Stimulated activated CD8-positive, alpha-beta memory T cell treated with anti-CD3 and anti-CD28 coated beads, Interleukin-2, amount 100 ng/mL, for 48 hours (primary cell): ENCODE measurements around the gene TJAP1.
A peak's percentile ranks its signal among the peaks of the same experiment; 100 is the strongest.
"Not testable (repeated sequence)": the region's sequence is repeated elsewhere in the genome, so short reads cannot be mapped to it uniquely, and the experiment has no call there.

Experiments used
- DNase-seq, 2 donors: peaks; one replicate each; pipeline ENCODE4 v3.0.0-alpha.2; 2020; ENCODE audit warnings: low read depth in 2 of 2

The TJAP1 gene

GRCh38 chr6:43452896-43453295, 24.5 kb upstream of the TJAP1 start:
- DNase-seq: no peak

GRCh38 chr6:43453831-43454230, 23.5 kb upstream of the TJAP1 start:
- DNase-seq: no peak

GRCh38 chr6:43454290-43454695, 23.1 kb upstream of the TJAP1 start:
- DNase-seq: peak; percentile 63 to 65

- peak; percentile 8 to 9 for DNase-seq
Observed at GRCh38 chr6:43454696-43455530, 22.5 kb upstream of the TJAP1 start.

- peak; percentile 9 to 42 for DNase-seq
Observed at GRCh38 chr6:43455531-43456428, 21.6 kb upstream of the TJAP1 start, which contains the start of gene DLK2. TSS of gene DLK2 (minus strand) at chr6:43455548. CDS start at chr6:43454825, 723 bp downstream.

- no peak for DNase-seq
Observed at GRCh38 chr6:43457643-43458042, 19.7 kb upstream of the TJAP1 start.

- DNase-seq: not testable (repeated sequence)
Observed at GRCh38 chr6:43458154-43458553, 19.2 kb upstream of the TJAP1 start.

- no peak for DNase-seq
Observed at GRCh38 chr6:43459535-43459934, 17.8 kb upstream of the TJAP1 start.

GRCh38 chr6:43460032-43460431, 17.3 kb upstream of the TJAP1 start:
- DNase-seq: no peak

GRCh38 chr6:43461936-43462335, 15.4 kb upstream of the TJAP1 start:
- no peak for DNase-seq

GRCh38 chr6:43464337-43464736, 13.0 kb upstream of the TJAP1 start:
- DNase-seq: no peak

- DNase-seq: no peak
Observed at GRCh38 chr6:43465948-43466347, 11.4 kb upstream of the TJAP1 start.

GRCh38 chr6:43467265-43467664, 10.1 kb upstream of the TJAP1 start:
- not testable (repeated sequence) for DNase-seq

GRCh38 chr6:43467752-43468151, 9.6 kb upstream of the TJAP1 start:
- DNase-seq: no peak

GRCh38 chr6:43468240-43468639, 9.1 kb upstream of the TJAP1 start:
- DNase-seq: no peak

- no peak for DNase-seq
Observed at GRCh38 chr6:43468748-43469681, 8.4 kb upstream of the TJAP1 start.

- DNase-seq: no peak
Observed at GRCh38 chr6:43469947-43470346, 7.4 kb upstream of the TJAP1 start.

GRCh38 chr6:43471399-43471798, 6.0 kb upstream of the TJAP1 start:
- DNase-seq: no peak

- no peak for DNase-seq
Observed at GRCh38 chr6:43472515-43472914, 4.9 kb upstream of the TJAP1 start.

GRCh38 chr6:43475516-43475915, 1.9 kb upstream of the TJAP1 start:
- no peak for DNase-seq

GRCh38 chr6:43476746-43477145, 624 bp upstream of the TJAP1 start:
- no peak for DNase-seq

- DNase-seq: no peak
Observed at GRCh38 chr6:43478008-43478372, 620 bp downstream of the TJAP1 start.
